PC-9 (cell line): ENCODE results near the gene EHD4. TPM values are rescaled to one million over a fixed set of nuclear protein-coding genes. Genes with fewer than 3 reads are reported as not detected.

ENCODE experiments used
- BruUV-seq: library from RNA; stranded (reverse); fragments of 400-500 nt; replicated peaks from 2 replicates; lab custom pipeline; 2021; lab: Mats Ljungman, UMichigan
- CTCF ChIA-PET: fragments of 300-600 bp; sonication (Branson Sonifier 250); formaldehyde crosslinking; loops from one replicate; lab custom pipeline; 2022; ENCODE audit warnings: antibody characterized with exemption; lab: Charles Lee
- POLR2A ChIA-PET: fragments of 300-600 bp; sonication (Branson Sonifier 250); formaldehyde crosslinking; loops from one replicate; lab custom pipeline; 2022; ENCODE audit warnings: antibody characterized with exemption; ENCODE audit not compliant: unreplicated experiment; lab: Charles Lee
- DNase-seq, 2 experiments: peaks; one replicate each; pipeline versions ENCODE4 v3.0.0 to v3.0.0-alpha.2; 2015 to 2022; ENCODE audit warnings: mixed read lengths in 1 of 2
- H2AFZ ChIP-seq: fragments of 200-600 bp; sonication (generic); 2 replicates; pipeline ENCODE4 v1.8.1; 2017; ENCODE audit warnings: antibody characterized with exemption
- H3F3A ChIP-seq: fragments of 200-600 bp; sonication (generic); 2 replicates; pipeline ENCODE4 v1.8.1; 2017; ENCODE audit warnings: antibody characterized with exemption, mild to moderate bottlenecking, low read depth; ENCODE audit not compliant: insufficient read depth
- H3K27ac ChIP-seq: fragments of 200-600 bp; sonication (generic); 2 replicates; pipeline ENCODE4 v1.6.1; 2016; ENCODE audit warnings: mixed run types
- H3K27me3 ChIP-seq: fragments of 200-600 bp; sonication (generic); 2 replicates; pipeline ENCODE4 v1.6.1; 2016; ENCODE audit warnings: low read depth, mixed run types; ENCODE audit not compliant: insufficient read depth
- H3K36me3 ChIP-seq: fragments of 200-600 bp; sonication (generic); 2 replicates; pipeline ENCODE4 v1.6.1; 2016; ENCODE audit warnings: low read depth, mixed run types
- H3K4me1 ChIP-seq: fragments of 200-600 bp; sonication (generic); replicated peaks from 2 replicates; pipeline ENCODE4 v1.6.1; 2016; ENCODE audit warnings: mixed run types; ENCODE audit not compliant: insufficient read depth
- H3K4me2 ChIP-seq: fragments of 200-600 bp; sonication (generic); 2 replicates; pipeline ENCODE4 v1.6.1; 2017; ENCODE audit warnings: mixed run types
- H3K4me3 ChIP-seq: fragments of 200-600 bp; sonication (generic); 2 replicates; pipeline ENCODE4 v1.6.1; 2016; ENCODE audit warnings: mixed run types
- H3K79me2 ChIP-seq: fragments of 200-600 bp; sonication (generic); 2 replicates; pipeline ENCODE4 v1.6.1; 2017; ENCODE audit warnings: low read depth, mixed run types
- H3K9me2 ChIP-seq: fragments of 200-600 bp; sonication (generic); 2 replicates; pipeline ENCODE4 v1.8.1; 2017; ENCODE audit warnings: mild to moderate bottlenecking; ENCODE audit not compliant: insufficient read depth
- H3K9me3 ChIP-seq: fragments of 200-600 bp; sonication (generic); 2 replicates; pipeline ENCODE4 v1.8.1; 2016; ENCODE audit warnings: low read depth; ENCODE audit not compliant: insufficient read depth
- H4K20me1 ChIP-seq: fragments of 200-600 bp; sonication (generic); 2 replicates; pipeline ENCODE4 v1.8.1; 2017; ENCODE audit not compliant: insufficient read depth
- CTCF ChIP-seq: fragments of 200-600 bp; sonication (generic); conservative IDR thresholded peaks from 2 replicates; pipeline ENCODE4 v1.6.1; 2017; ENCODE audit warnings: mixed run types, antibody characterized with exemption, mild to moderate bottlenecking, moderate library complexity
- EZH2 ChIP-seq: fragments of 200-600 bp; sonication (generic); IDR thresholded peaks from 2 replicates; pipeline ENCODE4 v1.8.0; 2017; ENCODE audit warnings: antibody characterized with exemption, low read depth
- intact Hi-C: fragments of 100-400 bp; cut with micrococcal nuclease; formaldehyde crosslinking; loops from one replicate; pipeline ENCODE4 v1.10.0; 2022; ENCODE audit not compliant: unreplicated experiment
- total RNA-seq: library from RNA; stranded (reverse); gene quantifications from 2 replicates; pipeline ENCODE4 v1.2.3, GENCODE V29; 2021

EHD4 gene
- total RNA-seq, 1 experiment from 2014 or later, result 18.1 TPM

GRCh38 chr15:41884458-41884857 is 87.9 kb downstream of the EHD4 start:
- Histone ChIP-seq H4K20me1 (no peaks in the 10 kb centered on the region), H3K36me3 (no peaks in the 10 kb centered on the region), H3F3A (no peaks in the 10 kb centered on the region), H2AFZ (no peak overlapping the region), H3K79me2 (no peaks in the 10 kb centered on the region), H3K9me2 (no peaks in the 10 kb centered on the region), H3K27ac (no peak overlapping the region), H3K9me3 (no peaks in the 10 kb centered on the region), H3K27me3 (no peaks in the 10 kb centered on the region), H3K4me1 (no peaks in the 10 kb centered on the region), H3K4me2 (no peak overlapping the region), H3K4me3 (no peak overlapping the region)
- intact Hi-C loops, result no loop called here
- TF ChIP-seq CTCF, result no peak
- TF ChIP-seq EZH2, result no peak
- DNase-seq, result no peak
- ChIA-PET CTCF (no interaction called here), POLR2A (no interaction called here)
- no TSS peak for BruUV-seq

GRCh38 chr15:41883484-41883825 is 88.9 kb downstream of the EHD4 start:
- H3K9me2 ChIP-seq, result no peaks in the 10 kb centered on the region
- BruUV-seq, result no TSS peak
- CTCF ChIA-PET, result no interaction called here
- no peaks in the 10 kb centered on the region for H3K27me3 ChIP-seq
- H3K9me3 ChIP-seq, result no peaks in the 10 kb centered on the region
- no peak overlapping the region for H2AFZ ChIP-seq
- no peaks in the 10 kb centered on the region for H3K79me2 ChIP-seq
- no peaks in the 10 kb centered on the region for H3K36me3 ChIP-seq
- H3F3A ChIP-seq, result no peaks in the 10 kb centered on the region
- DNase-seq, result no peak
- no peak for TF ChIP-seq CTCF
- no peak for TF ChIP-seq EZH2
- H4K20me1 ChIP-seq, result no peaks in the 10 kb centered on the region
- no peak overlapping the region for H3K4me3 ChIP-seq
- H3K27ac ChIP-seq, result no peak overlapping the region
- intact Hi-C loops, result no loop called here
- no peaks in the 10 kb centered on the region for H3K4me1 ChIP-seq
- POLR2A ChIA-PET, result no interaction called here
- no peak overlapping the region for H3K4me2 ChIP-seq

GRCh38 chr15:41882689-41883483 is 89.5 kb downstream of the EHD4 start:
- peak overlapping the region; percentile 72 for H3K4me2 ChIP-seq
- no peaks in the 10 kb centered on the region for H3F3A ChIP-seq
- no peak for DNase-seq
- no peak overlapping the region for H3K27ac ChIP-seq
- no peaks in the 10 kb centered on the region for H3K4me1 ChIP-seq
- no peak for TF ChIP-seq EZH2
- TF ChIP-seq CTCF, result no peak
- no peaks in the 10 kb centered on the region for H3K9me3 ChIP-seq
- POLR2A ChIA-PET, result no interaction called here
- H3K27me3 ChIP-seq, result no peaks in the 10 kb centered on the region
- H4K20me1 ChIP-seq, result no peaks in the 10 kb centered on the region
- H3K79me2 ChIP-seq, result no peaks in the 10 kb centered on the region
- CTCF ChIA-PET, result no interaction called here
- H3K9me2 ChIP-seq, result no peaks in the 10 kb centered on the region
- intact Hi-C loops, result no loop called here
- peak overlapping the region; percentile 60; the same call in 1 of the 2 replicates for H2AFZ ChIP-seq
- H3K36me3 ChIP-seq, result no peaks in the 10 kb centered on the region
- BruUV-seq, result no TSS peak
- H3K4me3 ChIP-seq, result peak overlapping the region; percentile 42; the same call in 1 of the 2 replicates
